Neuronal stem cell (in vitro differentiated cells): ENCODE data around the gene P4HA3. TPM values are rescaled to one million over a fixed set of nuclear protein-coding genes. Genes with fewer than 3 reads are reported as not detected.

Experiments used
- DNase-seq: peaks from one replicate; pipeline ENCODE4 v3.0.0-alpha.2; 2013; ENCODE audit warnings: low spot score
- H2AFZ ChIP-seq: one replicate; pipeline ENCODE4 v1.6.1; 2013; ENCODE audit warnings: mild to moderate bottlenecking, low read length, inconsistent platforms
- H2AK5ac ChIP-seq: 2 replicates; pipeline ENCODE4 v1.6.1; 2013; ENCODE audit warnings: low read depth, mild to moderate bottlenecking, inconsistent platforms, low read length, moderate library complexity, mixed read lengths
- H2BK120ac ChIP-seq: 2 replicates; pipeline ENCODE4 v1.6.1; 2013; ENCODE audit warnings: low read depth, mild to moderate bottlenecking, inconsistent platforms, low read length, moderate library complexity, mixed read lengths
- H2BK12ac ChIP-seq: one replicate; pipeline ENCODE4 v1.6.1; 2013; ENCODE audit warnings: low read length, inconsistent platforms
- H2BK15ac ChIP-seq: 2 replicates; pipeline ENCODE4 v1.6.1; 2013; ENCODE audit warnings: mild to moderate bottlenecking, low read length, inconsistent platforms, mixed read lengths
- H2BK5ac ChIP-seq: one replicate; pipeline ENCODE4 v1.6.1; 2013; ENCODE audit warnings: inconsistent platforms, mild to moderate bottlenecking, low read length, moderate library complexity
- H3K14ac ChIP-seq: one replicate; pipeline ENCODE4 v1.6.1; 2013; ENCODE audit warnings: low read length, inconsistent platforms
- H3K18ac ChIP-seq: 2 replicates; pipeline ENCODE4 v1.6.1; 2013; ENCODE audit warnings: low read length, inconsistent platforms
- H3K23ac ChIP-seq: 2 replicates; pipeline ENCODE4 v1.6.1; 2013; ENCODE audit warnings: low read depth, mild to moderate bottlenecking, mixed read lengths, low read length, inconsistent platforms; ENCODE audit not compliant: poor library complexity
- H3K27ac ChIP-seq: replicated peaks from 3 replicates; pipeline ENCODE4 v1.5.1; 2013; ENCODE audit warnings: low read length, inconsistent platforms
- H3K27me3 ChIP-seq, 3 experiments: 2 replicates each; pipeline ENCODE4 v1.6.1; 2013; ENCODE audit warnings: low read length in 3 of 3, mild to moderate bottlenecking in 2 of 3, inconsistent platforms in 1 of 3, low read depth in 1 of 3, mixed read lengths in 1 of 3, moderate library complexity in 1 of 3; ENCODE audit not compliant: control insufficient read depth in 3 of 3, insufficient read depth in 3 of 3
- H3K36me3 ChIP-seq, 2 donors: replicated peaks in 1 of 2; 2 replicates each; pipeline ENCODE4 v1.6.1; 2013; ENCODE audit warnings: low read length in 2 of 2; ENCODE audit not compliant: control insufficient read depth in 2 of 2, insufficient read depth in 2 of 2
- H3K4ac ChIP-seq: 2 replicates; pipeline ENCODE4 v1.6.1; 2013; ENCODE audit warnings: inconsistent platforms, mild to moderate bottlenecking, low read length, moderate library complexity
- H3K4me1 ChIP-seq, 2 donors: 1 replicate in 1 of 2; 2 replicates in 1 of 2; pipeline ENCODE4 v1.6.1; 2013; ENCODE audit warnings: low read length in 2 of 2, low read depth in 1 of 2; ENCODE audit not compliant: control insufficient read depth in 2 of 2, insufficient read depth in 1 of 2
- H3K4me2 ChIP-seq: one replicate; pipeline ENCODE4 v1.6.1; 2013; ENCODE audit warnings: mild to moderate bottlenecking, low read length, inconsistent platforms; ENCODE audit not compliant: insufficient read depth, poor library complexity, severe bottlenecking
- H3K4me3 ChIP-seq, 2 donors: 2 replicates each; pipeline ENCODE4 v1.5.1; 2013; ENCODE audit warnings: low read length in 2 of 2, mild to moderate bottlenecking in 2 of 2, inconsistent platforms in 1 of 2, moderate library complexity in 1 of 2
- H3K79me1 ChIP-seq: one replicate; pipeline ENCODE4 v1.6.1; 2013; ENCODE audit warnings: low read depth, mild to moderate bottlenecking, inconsistent platforms, low read length, moderate library complexity
- H3K9ac ChIP-seq: one replicate; pipeline ENCODE4 v1.6.1; 2013; ENCODE audit warnings: mild to moderate bottlenecking, low read depth, low read length, inconsistent platforms; ENCODE audit not compliant: poor library complexity
- H3K9me3 ChIP-seq, 2 donors: replicated peaks in 1 of 2; 2 replicates each; pipeline versions ENCODE3 to v1.6.1; 2013; ENCODE audit warnings: low read length in 2 of 2, mild to moderate bottlenecking in 2 of 2, inconsistent platforms in 1 of 2, low read depth in 1 of 2, mixed read lengths in 1 of 2, moderate library complexity in 1 of 2; ENCODE audit not compliant: control insufficient read depth in 2 of 2, insufficient read depth in 1 of 2
- H4K8ac ChIP-seq: one replicate; pipeline ENCODE4 v1.6.1; 2013; ENCODE audit warnings: low read depth, mild to moderate bottlenecking, inconsistent platforms, low read length, moderate library complexity
- H4K91ac ChIP-seq: one replicate; pipeline ENCODE4 v1.6.1; 2013; ENCODE audit warnings: low read length, low read depth, mild to moderate bottlenecking, inconsistent platforms; ENCODE audit not compliant: poor library complexity
- WGBS, 2 donors: extraction: QIAGEN DNeasy Blood & Tissue Kit; methylation state at CpG; one replicate each; pipeline ENCODE4 v1.1.7; 2013; ENCODE audit warnings: missing lambda C conversion rate in 2 of 2, mixed read lengths in 1 of 2; ENCODE audit not compliant: insufficient read length in 2 of 2, insufficient replicate concordance in 1 of 2; ENCODE audit errors: extremely low coverage in 2 of 2; 5-methylcytosine and 5-hydroxymethylcytosine counted together
- polyA plus RNA-seq, 2 experiments: library from polyadenylated mRNA; stranded (reverse); fragments of 200-250 nt; gene quantifications; one replicate each; pipeline ENCODE4 v1.2.3, GENCODE V29; 2013

The P4HA3 gene
- 0.06 TPM for polyA plus RNA-seq (2013, experiment 1 of 2)
- 0.03 TPM for polyA plus RNA-seq (2013, experiment 2 of 2)

GRCh38 chr11:74311352-74311926, at the start of gene P4HA3:
P4HA3 (minus strand) TSS chr11:74311640; CDS start chr11:74311611, 29 bp downstream.
- H3K4ac ChIP-seq, result no peak within 1 kb of the TSS
- no peaks in the 10 kb centered on the region for H3K36me3 ChIP-seq
- DNase-seq, result peak; percentile 39
- H2AFZ ChIP-seq, result peak within 1 kb of the TSS; percentile 88
- no peak within 1 kb of the TSS for H3K14ac ChIP-seq
- H3K18ac ChIP-seq, result peak within 1 kb of the TSS; percentile 49
- no peak within 1 kb of the TSS for H3K27ac ChIP-seq
- H4K91ac ChIP-seq, result no peak within 1 kb of the TSS
- H2BK12ac ChIP-seq, result no peak within 1 kb of the TSS
- H3K4me2 ChIP-seq, result peak within 1 kb of the TSS; percentile 79
- H3K9me3 ChIP-seq, result peaks cover 2 to 10% of the 10 kb centered on the region in 2 donors
- H2BK15ac ChIP-seq, result no peak within 1 kb of the TSS
- no CpG with 5 or more reads among the region's 62 CpGs for WGBS, 2 donors
- peaks cover 0 to 5% of the 10 kb centered on the region in 2 donors for H3K4me1 ChIP-seq
- peak within 1 kb of the TSS; percentile 30 for H4K8ac ChIP-seq
- peak within 1 kb of the TSS; percentile 38 for H3K23ac ChIP-seq
- H2BK120ac ChIP-seq, result no peak within 1 kb of the TSS
- no peaks in the 10 kb centered on the region for H3K79me1 ChIP-seq
- peak within 1 kb of the TSS; percentile 27 to 76 for H3K4me3 ChIP-seq
- peaks cover 0 to 71% (median 22%) of the 10 kb centered on the region in 3 experiments for H3K27me3 ChIP-seq
- peak within 1 kb of the TSS; percentile 38 for H3K9ac ChIP-seq
- peak within 1 kb of the TSS; percentile 2 for H2AK5ac ChIP-seq
- no peak within 1 kb of the TSS for H2BK5ac ChIP-seq

GRCh38 chr11:74357449-74357848, 46.0 kb upstream of the P4HA3 start:
- Histone ChIP-seq H3K4me3 (no peak overlapping the region), H3K4ac (no peak overlapping the region), H4K91ac (no peak overlapping the region), H3K79me1 (no peaks in the 10 kb centered on the region), H2BK15ac (no peak overlapping the region), H3K27ac (no peak overlapping the region), H3K18ac (no peak overlapping the region), H3K4me1 (no peaks in the 10 kb centered on the region), H3K9ac (no peak overlapping the region), H2BK120ac (no peak overlapping the region), H2BK5ac (no peak overlapping the region), H3K9me3 (peaks cover 1 to 19% of the 10 kb centered on the region in 2 donors), H3K14ac (no peak overlapping the region), H4K8ac (no peak overlapping the region), H3K23ac (no peak overlapping the region), H2BK12ac (no peak overlapping the region), H2AK5ac (no peak overlapping the region), H2AFZ (no peak overlapping the region), H3K36me3 (peaks cover 0 to 22% of the 10 kb centered on the region in 2 donors), H3K27me3 (no peaks in the 10 kb centered on the region), H3K4me2 (no peak overlapping the region)
- no peak for DNase-seq
- WGBS, 2 donors, result no CpG with 5 or more reads among the region's 1 CpG

DNA sequence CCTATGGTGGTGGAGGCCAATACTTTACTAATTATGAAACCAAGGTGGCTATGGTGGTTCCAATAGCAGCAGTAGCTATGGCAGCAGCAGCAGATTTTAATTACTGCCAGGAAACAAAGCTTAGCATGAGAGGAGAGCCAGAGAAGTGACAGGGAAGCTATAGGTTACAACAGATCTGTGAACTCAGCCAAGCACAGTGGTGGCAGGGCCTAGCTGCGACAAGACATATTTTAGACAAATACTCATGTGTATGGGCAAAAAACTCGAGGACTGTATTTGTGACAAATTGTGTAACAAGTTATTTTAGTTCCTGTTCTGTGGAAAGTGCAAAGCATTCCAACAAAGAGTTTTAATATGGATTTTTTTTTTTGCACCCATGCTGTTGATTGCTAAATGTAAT, 44.2 kb upstream of the P4HA3 start:
- H3K36me3 ChIP-seq, result peaks cover 0 to 29% of the 10 kb centered on the region in 2 donors
- H3K27me3 ChIP-seq, result no peaks in the 10 kb centered on the region
- no CpG with 5 or more reads among the region's 2 CpGs for WGBS, 2 donors
- no peak overlapping the region for H3K4me3 ChIP-seq
- H3K4me2 ChIP-seq, result no peak overlapping the region
- H3K27ac ChIP-seq, result no peak overlapping the region
- H3K18ac ChIP-seq, result no peak overlapping the region
- no peak overlapping the region for H2BK5ac ChIP-seq
- no peak overlapping the region for H4K91ac ChIP-seq
- peaks cover 1 to 23% of the 10 kb centered on the region in 2 donors for H3K9me3 ChIP-seq
- no peak overlapping the region for H3K9ac ChIP-seq
- H3K4me1 ChIP-seq, result no peaks in the 10 kb centered on the region
- no peak for DNase-seq
- no peak overlapping the region for H4K8ac ChIP-seq
- no peak overlapping the region for H2BK120ac ChIP-seq
- no peak overlapping the region for H2AFZ ChIP-seq
- H3K14ac ChIP-seq, result no peak overlapping the region
- H3K23ac ChIP-seq, result no peak overlapping the region
- no peaks in the 10 kb centered on the region for H3K79me1 ChIP-seq
- H2AK5ac ChIP-seq, result no peak overlapping the region
- no peak overlapping the region for H2BK15ac ChIP-seq
- H3K4ac ChIP-seq, result no peak overlapping the region
- H2BK12ac ChIP-seq, result no peak overlapping the region

DNA sequence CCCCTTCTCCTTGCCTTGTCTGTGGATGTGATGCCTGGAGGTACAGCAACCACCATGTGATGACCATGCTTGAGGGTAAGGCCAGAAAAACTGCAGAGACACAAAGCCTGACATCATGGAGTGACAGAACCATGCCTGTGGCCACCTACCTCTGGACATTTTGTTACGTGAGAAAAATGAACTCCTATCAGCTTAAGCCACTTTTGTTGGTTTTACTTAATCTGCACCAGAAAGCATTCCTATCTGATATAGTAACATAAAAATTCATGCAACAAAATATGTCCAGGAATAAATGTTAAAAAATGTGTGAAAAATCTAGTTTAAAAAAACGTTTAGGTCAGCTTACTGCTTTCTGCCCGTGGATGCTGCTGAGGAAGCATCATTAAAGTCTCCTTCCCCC, 42.6 kb upstream of the P4HA3 start:
- Histone ChIP-seq H3K79me1 (no peaks in the 10 kb centered on the region), H2AK5ac (no peak overlapping the region), H3K9ac (no peak overlapping the region), H3K18ac (no peak overlapping the region), H3K27ac (no peak overlapping the region), H3K4ac (no peak overlapping the region), H2AFZ (no peak overlapping the region), H3K4me3 (no peak overlapping the region), H3K9me3 (peaks cover 0 to 11% of the 10 kb centered on the region in 2 donors), H2BK15ac (no peak overlapping the region), H3K27me3 (no peaks in the 10 kb centered on the region), H4K91ac (no peak overlapping the region), H2BK12ac (no peak overlapping the region), H4K8ac (no peak overlapping the region), H2BK5ac (no peak overlapping the region), H3K4me2 (no peak overlapping the region), H3K36me3 (peaks cover 0 to 18% of the 10 kb centered on the region in 2 donors), H3K23ac (no peak overlapping the region), H3K14ac (no peak overlapping the region), H2BK120ac (no peak overlapping the region), H3K4me1 (no peaks in the 10 kb centered on the region)
- WGBS, 2 donors, result no CpG with 5 or more reads among the region's 3 CpGs
- no peak for DNase-seq
